CD4-positive, alpha-beta T cell treated with Interleukin-21 for 1 hour (primary cell): ENCODE data around the gene POLR2J3.
"Not testable (repeated sequence)": the region's sequence is repeated elsewhere in the genome, so short reads cannot be mapped to it uniquely, and the experiment has no call there.

Source experiments
- DNase-seq: peaks from one replicate; pipeline ENCODE4 v3.0.0-alpha.2; 2020

POLR2J3 gene

DNA sequence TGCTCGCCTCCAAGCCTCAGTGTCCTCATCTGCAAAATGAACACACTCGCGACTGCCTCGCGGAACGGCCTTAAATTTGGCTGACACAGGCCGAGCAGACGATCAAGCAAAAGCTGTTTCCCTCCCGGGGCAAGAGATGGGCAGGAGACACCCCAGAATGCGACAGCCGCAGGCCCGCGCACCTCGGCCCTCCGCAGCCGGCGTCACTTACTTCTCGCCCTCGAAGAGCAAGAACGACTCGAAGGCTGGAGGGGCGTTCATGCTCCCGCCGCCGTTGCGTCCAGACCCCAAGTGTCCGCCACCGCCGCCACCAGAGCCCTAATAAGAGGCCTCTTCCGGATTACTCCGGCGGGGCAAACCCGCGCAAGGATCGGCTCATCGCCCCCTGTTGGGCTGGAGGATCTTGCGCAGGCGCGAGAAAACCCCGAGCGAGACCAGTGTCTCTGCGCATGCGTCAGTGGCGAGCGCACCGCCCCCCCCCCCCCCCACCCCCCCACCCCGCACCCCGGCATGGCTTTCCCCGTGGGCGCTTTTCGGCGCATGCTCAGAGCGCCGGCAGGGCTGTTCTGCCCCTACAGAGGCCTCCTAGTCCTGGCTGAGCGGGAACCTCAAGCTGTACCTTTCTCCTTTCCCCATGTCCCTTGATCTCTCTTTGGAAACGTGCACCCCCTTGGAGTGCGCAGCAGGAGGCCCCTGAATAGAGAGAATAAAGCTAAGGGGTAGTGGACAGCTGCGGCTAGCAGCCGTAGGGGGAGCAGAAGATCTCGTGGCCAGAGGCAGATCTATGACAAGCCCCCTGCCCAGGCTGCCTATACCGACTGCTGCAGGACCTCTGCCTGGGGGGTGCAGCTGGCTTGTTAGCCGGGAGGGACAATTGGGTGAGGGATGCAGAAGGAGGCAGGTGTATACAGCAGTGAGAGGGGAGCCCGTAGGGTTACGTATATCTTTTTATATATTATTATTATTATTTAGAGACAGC is at the start of gene POLR2J3:
Gene POLR2J3 (minus strand): TSS at position 323 of the 979 bp plus-strand sequence. CDS start 62 bp downstream, at position 261.
- peak; percentile 97 for DNase-seq

DNA sequence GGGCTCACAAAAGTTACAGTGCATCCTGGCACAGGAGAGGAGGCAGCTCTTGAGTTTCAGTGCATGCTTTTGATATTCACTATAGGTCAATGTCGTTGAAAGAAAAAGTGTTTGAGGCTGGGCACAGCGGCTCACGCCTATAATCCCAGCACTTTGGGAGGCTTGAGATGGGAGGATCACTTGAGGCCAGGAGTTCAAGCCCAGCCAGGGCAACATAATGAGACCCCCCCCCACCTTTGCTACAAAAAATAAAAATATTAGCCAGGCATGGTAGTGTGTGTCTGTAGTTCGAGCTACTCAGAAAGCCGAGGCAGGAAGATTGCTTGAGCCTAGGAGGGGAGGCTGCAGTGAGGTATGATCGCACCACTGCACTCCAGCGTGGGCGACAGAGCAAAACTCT is 45.7 kb upstream of the POLR2J3 start:
- DNase-seq = not testable (repeated sequence)

DNA sequence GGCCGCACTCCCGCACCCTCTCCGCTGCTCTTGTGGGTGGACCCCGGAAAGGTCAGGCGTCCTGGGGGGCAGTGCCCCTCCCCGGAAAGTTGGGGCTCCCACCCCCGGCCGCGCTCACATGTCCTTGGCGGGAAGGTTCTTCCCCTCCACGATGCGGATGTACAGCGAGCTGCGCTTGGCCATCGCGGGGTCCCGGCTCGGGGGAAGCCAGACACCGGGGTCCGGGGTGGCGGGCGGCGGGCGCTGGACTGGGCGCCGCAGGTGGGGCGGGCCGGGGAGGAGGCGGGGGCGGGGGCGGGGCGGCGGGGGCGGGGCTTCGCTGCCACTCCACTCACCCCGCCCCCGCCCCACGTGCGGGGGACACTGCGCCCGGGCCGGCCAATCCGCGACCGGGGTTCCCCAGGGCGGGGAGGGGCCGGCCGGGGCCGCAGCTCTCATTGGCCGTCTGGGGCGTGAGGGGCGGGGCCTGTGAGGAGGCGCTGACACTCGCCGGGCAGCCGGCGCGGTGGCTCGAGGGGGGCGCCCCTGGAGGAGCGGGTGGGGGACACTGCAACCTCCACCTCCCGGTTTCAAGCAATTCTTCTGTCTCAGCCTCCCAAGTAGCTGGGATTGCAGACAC is 44.2 kb upstream of the POLR2J3 start, which contains the start of gene RASA4:
Gene RASA4 (minus strand): TSS at position 250 of the 619 bp plus-strand sequence. CDS start 67 bp downstream, at position 183.
- DNase-seq = peak; percentile 53

DNA sequence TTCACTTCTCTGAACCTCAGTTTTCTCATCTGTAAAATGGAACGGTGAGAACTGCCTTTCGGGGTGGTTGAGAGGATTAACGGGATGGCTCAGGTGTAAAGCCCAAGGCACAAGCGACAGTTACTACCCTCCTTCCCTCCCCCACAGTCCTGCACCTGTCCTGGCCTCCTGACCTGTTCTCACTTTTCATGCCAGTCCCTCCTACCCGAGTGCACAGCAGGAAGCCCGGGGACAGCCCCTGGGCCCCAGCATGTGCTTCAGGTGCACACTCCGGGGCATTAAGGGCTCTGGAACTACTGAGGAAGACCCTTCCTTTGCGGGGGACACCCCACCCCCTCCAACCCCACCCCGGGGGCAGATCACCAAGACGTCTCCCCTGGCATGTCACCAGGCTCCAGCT is 43.5 kb upstream of the POLR2J3 start:
- not testable (repeated sequence) for DNase-seq

DNA sequence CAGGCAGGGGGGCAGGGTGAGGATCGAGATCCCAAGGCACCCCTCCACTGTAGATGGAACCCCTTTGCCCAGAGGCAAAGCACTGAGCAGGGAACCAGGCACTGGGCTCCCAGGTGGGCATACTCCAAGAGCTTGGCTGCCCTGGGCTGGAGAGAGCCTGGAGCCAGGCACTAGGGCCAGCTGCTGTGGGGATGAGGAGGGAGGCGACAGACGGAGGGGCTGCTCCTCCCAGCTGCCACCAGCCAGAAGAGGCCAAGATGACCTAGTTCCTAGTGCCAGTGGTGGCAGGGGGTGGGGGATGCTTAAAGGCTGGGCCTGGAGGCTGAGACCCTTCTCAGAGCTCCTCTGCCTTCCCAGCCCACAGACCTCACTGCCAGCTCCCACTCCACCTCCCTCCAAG is 42.5 kb upstream of the POLR2J3 start:
- DNase-seq = not testable (repeated sequence)

DNA sequence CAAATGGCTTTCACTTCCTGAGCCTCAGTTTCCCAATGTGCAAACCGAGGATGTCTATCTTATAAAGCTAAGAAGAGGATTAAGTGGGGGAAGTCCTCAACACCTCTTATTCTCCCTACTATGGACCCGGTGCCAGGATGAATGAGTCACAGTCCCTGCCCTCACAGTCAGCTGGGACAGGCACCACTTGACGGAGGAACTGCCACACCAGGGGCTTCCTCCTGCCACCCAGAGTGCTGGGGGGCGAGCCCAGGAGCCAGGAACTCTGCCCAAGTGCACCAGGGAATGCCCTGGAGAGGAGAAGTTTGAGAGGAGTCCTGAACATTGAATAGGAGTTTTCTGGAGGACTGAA is 41.9 kb upstream of the POLR2J3 start:
- not testable (repeated sequence) for DNase-seq

DNA sequence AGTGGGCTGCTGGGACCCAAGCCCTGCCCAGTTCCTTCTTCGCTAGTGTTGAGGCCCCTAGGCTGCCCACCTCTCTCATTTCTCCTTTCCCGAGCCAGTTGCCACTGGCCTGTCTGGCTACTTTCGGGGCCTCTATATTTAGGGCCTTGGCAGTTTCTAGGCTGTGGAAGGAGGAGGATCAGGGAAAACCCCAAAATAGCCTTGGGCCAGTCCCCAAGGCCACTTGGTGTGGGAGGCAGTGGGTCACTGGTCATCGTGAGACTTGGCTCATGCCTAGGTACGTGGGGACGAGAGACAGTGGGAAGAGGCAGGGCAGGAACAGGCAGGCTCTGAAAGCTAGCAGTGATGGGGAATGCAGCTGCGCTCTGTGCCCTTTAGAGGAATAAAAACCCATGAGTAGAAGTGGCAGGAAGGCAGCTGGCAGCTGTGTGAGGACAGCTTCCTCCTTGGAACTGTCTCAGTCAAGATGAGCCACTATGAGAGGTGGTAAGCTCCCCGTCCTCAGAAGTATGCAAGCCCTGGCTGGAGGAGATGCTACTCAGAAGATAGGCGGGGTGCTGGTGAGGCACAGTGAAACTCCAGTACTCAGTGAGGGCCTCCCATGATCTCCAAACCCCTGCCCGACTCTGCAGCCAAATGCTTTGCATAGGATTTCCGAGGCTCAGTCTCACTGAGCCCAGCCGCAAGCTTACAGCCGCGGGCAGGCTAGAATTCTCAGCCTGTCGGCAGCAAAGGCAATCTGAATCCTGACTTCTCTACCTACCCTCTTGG is 41.4 kb upstream of the POLR2J3 start:
- DNase-seq = not testable (repeated sequence)

DNA sequence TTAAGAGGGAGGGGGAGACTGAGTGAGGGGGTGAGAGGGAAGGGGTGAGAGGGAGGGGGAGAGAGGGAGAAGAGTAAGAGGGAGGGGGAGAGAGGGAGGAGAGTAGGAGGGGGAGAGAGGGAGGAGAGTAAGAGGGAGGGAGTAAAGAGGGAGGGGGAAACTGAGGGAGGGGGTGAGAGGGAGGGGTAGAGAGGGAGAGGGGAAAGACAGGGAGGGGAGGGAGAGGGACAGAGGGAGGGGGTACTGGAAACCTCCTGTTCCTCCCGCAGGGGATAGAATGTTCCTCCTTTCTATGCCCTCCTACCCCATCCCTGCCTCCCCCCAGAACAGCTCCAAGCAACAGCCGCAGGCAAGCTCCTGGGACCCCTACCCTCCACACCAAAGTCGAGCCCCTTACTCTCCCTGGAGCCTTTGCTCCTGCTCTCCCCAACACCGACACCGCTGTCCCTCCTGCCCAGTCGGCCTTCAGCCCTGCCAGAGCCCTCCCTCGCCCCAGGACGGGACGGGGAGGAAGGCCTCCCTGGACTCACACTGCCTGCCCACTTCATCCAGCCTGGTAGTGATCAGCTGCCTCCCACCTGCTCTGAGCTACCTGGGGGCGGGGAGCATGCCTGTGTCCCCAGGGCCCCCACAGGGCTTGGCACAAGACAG is 39.4 kb upstream of the POLR2J3 start:
- not testable (repeated sequence) for DNase-seq

DNA sequence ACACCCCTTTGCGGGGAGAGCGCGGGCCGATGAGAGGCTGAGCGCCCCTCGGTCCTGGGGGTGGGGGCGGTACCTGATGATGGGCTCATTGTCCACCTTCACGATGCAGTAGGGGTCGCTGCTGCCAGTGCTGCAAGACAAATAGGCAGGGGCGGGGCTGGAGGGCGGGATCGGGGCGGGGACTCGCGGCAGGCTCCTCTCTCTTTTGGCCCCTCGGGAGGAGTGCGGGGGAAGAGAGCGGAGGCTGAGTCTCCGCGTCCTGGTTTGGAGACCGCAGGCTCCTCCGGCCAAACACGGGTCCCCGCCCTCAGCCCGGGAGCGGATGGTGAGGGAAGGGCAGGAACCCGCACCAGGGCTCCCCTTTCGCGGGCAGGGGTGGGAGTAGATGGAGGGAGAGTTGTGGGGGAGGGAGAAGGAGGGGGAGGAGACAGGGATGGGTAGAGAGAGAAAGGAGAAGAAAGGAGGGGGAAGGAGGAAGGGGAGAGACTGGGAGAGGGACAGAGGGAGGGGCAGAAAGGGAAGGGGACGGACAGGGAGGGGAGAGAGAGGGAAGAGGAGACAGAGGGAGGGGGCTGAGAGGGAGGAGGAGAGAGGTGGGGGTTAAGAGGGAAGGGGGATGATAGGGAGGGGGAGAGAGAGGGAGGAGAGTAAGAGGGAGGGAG is 38.8 kb upstream of the POLR2J3 start:
- not testable (repeated sequence) for DNase-seq

DNA sequence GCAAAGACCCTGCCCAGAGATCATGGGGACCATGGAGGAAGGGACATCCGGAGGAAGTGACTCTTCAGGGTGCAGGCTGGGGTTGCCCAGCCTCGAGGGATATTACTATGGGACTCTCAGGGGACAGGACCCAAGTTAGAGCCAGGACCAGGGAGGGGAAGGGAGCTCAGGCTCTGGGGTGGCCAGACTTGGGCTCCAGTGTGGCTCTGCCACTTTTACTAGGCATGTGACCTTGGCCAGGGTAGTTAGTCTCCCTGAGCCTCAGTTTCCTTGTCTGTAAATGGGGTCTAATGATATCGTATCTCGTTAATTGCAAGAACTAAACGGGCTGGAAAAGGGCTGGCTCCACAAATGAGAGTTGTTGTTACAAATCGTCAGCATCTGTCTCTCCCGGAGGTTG is 38.1 kb upstream of the POLR2J3 start:
- DNase-seq = not testable (repeated sequence)

DNA sequence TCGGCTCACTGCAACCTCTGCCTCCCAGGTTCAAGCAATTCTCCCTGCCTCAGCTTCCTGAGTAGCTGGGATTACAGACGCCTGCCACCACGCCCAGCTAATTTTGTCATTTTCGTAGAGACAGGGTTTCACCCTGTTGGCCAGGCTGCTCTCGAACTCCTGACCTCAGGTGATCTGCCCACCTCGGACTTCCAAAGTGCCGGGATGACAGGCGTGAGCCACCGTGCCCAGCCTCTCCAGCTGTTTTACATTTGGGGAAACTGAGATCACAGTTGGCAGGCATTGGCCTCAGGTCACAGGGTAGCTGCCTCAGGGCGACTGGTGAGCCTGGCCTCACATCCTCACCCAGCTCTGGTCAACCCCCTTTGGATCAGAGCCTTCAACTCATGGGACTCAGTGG is 37.4 kb upstream of the POLR2J3 start:
- not testable (repeated sequence) for DNase-seq

DNA sequence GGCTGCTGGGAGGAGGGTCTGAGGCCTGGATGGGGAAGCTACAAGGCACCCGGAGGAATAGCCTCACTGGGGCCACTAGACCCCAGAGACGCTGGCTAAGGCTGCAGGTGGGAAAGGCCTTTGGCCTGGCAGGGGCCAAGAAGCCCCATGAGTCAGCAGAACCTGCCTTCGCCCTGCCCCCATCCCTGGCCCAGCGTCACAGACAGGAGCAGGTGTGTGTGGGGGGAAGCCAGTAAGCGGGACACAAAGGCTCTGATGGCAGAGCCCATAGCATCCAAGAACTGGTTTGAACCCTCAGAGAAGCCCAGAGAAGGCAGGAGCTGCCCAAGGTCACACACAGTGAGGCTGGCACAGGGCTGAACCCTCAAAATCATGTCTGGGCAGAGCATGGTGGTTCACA is 34.5 kb upstream of the POLR2J3 start:
- not testable (repeated sequence) for DNase-seq

DNA sequence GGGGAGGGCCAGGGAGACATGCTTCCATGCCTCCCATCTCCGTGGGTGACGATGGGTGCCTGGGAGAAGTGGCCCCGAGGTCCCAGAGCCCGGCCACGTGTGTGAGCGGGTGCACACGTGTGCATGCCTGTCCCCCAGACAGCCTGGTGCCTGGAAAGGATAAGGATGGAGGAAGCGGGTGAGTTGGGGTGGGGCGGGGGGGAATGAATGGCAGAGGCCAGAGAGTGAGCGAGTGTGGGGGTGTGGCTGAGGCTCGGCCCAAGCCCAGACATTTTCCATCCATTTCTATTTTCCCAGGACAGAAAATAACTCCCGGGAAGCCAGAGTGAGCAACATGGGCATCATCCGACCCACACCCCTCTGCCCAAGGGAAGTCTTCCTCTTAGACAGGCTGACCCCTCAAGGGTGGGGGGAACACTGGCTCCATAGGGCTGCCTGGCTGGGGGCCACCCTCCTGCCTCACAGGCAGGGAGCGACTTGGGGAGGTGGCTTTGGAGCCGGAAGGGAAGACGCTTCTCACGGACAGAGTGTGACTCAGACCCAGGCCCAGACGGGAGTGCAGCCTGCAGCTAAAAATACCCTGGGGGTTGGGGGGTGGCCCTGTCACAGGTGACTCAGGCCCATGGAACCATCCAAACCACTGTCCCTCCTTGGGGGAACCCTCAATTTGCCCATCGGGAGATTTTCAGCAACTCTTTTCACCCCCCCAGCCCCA is 32.2 kb upstream of the POLR2J3 start:
- DNase-seq = not testable (repeated sequence)

DNA sequence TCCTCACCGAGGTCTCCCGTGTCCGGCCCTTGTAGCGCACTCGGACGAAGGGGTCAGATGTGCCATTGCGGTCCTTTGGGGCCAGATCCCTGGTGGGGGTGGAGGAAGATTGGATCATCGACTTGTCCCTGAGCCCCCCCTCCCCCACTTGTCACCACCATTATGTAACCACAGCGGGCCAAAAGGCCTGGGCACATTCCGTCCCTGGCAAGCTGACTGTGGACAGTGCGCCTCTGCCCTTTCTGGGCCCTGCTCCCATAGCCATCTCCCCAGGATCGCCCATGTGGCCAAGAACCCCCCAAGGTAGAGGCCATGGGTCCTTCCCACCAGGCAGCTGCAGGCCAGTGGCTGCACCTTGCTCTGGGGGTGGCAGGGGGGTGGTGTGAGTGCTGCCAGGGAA is 29.9 kb upstream of the POLR2J3 start:
- DNase-seq = not testable (repeated sequence)

DNA sequence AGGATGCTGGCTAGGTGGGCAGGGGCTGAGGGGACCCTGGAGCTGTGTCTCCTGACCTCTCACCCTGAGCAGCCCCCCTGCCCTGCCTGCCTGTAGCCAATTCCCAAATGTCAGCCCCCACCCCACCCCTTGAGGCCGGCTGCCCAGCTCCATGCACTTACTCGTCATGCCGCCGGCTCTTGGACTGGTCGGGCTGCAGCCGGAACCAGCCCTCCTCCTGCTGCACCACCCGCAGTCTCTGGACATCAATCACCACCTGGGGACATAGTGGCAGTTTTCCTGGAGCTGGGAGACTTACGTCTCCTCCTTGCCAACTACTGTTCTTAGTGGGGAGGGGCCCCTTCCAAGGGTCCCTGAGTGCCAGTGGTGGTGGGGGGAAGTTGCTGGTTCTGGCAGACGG is 27.3 kb upstream of the POLR2J3 start:
- not testable (repeated sequence) for DNase-seq

DNA sequence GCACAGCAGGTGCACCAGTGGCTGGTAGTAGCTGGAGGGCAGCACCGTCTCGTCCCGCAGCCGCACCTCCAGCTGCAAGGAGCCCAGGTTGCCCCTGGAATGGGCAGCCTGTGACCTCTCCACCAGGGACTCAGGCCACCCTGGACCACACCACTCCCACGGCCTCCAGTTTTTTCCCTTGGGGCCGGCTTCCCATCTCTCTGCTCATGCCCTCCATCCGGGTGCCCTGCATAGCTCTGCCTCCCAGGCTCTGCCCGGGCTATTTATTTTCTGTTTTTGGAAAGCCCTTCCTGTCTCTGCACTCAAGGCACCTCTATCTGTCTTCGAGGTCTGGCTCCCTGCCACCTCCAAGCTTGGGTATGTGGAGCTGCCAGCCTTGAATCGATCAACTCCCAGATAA is 23.7 kb upstream of the POLR2J3 start:
- DNase-seq = not testable (repeated sequence)

DNA sequence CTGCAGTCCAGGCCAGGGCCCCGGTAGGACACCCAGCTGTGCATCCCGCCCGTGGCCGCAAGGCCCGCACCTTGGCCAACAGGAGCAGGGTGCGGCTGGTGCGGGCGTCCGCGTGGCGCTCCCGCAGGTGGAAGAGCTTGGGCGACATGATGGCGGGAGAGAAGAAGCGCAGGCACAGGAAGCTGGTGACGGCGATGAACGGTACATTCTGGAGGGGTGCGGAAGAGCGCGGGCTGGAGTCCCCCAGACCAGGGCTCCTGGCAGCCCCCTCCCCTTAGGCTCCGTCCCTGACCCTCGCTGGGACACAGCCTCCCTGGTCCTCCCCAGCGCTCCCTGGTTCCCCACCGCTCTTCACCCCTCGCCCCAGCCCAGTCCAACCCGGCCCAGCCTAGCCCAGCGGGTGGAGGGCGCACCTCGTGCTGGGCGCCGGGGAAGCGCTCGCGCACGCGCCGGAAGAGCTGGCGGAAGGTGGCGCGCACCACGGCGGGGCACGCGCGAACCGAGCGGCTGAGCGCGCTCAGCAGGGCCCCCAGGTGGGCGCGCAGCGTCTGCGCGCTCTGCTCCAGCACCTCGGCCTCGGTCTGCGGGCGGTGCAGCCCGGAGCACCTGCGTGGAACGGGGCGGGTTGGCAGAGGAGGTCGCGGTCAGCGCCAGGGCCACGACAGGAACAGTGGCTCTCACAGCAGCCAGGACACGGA is 21.4 kb upstream of the POLR2J3 start:
- not testable (repeated sequence) for DNase-seq

DNA sequence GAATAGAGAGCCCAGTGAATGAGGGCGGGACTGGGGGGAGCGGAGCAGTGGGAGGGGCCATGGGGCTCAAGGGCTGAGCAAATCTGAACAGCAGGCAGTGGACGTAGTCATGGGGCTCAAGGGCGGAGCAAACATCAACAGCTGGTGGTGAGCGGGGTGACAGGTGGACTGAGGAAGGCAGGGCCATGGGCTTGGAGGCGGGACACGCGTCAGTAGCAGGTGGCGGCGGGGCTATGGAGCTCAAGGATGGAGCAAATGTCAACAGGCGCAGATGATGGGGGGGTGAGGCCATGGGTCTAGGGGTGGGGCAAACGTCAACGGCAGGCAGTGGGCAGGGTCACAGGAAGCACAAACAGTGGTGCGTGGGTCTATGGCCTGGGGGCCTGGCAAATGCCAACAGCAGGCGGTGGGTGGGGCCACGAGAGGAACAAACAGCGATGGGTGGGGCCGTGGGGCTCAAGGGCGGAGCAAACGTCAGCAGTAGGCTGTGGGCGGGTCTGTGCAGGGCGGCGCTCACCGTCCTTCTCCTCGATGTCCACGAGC is 20.2 kb upstream of the POLR2J3 start:
- peak; percentile 78 for DNase-seq

DNA sequence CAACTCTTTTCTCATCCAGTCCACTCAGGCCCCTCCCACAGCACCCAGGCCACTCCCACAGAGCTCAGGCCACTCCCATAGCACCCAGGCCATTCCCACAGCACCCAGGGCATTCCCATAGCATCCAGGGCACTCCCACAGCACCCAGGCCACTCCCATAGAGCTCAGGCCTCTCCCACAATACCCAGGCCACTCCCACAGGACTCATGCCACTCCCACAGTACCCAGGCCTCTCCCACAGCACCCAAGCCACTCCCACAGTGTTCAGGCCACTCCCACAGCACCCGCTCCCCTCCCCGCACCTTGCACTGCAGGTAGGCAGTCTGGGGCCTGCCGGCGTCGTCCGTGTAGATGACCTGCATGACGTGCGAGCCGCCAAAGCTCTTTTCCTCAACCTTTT is 17.5 kb upstream of the POLR2J3 start:
- DNase-seq = not testable (repeated sequence)

DNA sequence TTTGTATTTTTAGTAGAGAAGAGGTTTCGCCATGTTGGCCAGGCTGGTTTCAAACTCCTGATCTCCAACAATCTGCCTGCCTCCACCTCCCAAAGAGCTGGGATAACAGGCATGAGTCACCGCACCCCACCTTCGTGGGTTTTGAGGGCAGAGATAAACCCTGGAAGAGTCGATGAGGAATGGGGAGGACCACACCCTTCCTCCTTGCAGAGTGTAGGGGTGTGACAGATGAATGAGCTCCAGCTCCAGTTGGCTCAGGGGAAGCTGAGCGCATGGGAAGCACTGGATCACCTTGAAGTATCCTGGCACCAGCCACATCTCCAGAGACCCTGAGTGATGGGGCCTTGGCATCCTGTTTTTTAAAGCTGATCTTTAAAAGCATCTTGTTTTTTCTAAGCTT is 11.1 kb upstream of the POLR2J3 start:
- not testable (repeated sequence) for DNase-seq
